B cell (primary cell): ENCODE results near the gene SMIM41. TPM values are rescaled to one million over a fixed set of nuclear protein-coding genes. Genes with fewer than 3 reads are reported as not detected.

ENCODE experiments used
- ATAC-seq: fragments of 200-7000 bp; cut with Tn5 transposase; one replicate; pipeline ENCODE4 v1.10.0; 2021; ENCODE audit warnings: low read depth, mild to moderate bottlenecking, moderate number of reproducible peaks, moderate library complexity
- CTCF ChIA-PET: fragments of 350-600 bp; sonication (Branson Sonifier 250); formaldehyde crosslinking; loops from one replicate; lab custom pipeline; 2021; ENCODE audit warnings: antibody characterized with exemption, inconsistent platforms; lab: Charles Lee
- POLR2A ChIA-PET: fragments of 350-600 bp; sonication (Branson Sonifier 250); formaldehyde crosslinking; loops from one replicate; lab custom pipeline; 2021; ENCODE audit warnings: antibody characterized with exemption; lab: Charles Lee
- DNase-seq: peaks from one replicate; pipeline ENCODE4 v3.0.0; 2013
- H2AFZ ChIP-seq: 2 replicates; pipeline ENCODE4 v1.6.1; 2012; ENCODE audit warnings: mild to moderate bottlenecking, low read depth, low read length; ENCODE audit not compliant: insufficient read depth, poor library complexity, severe bottlenecking
- H3K27ac ChIP-seq, 2 donors: 1 replicate in 1 of 2; 2 replicates in 1 of 2; pipeline ENCODE4 v1.5.1; 2012 to 2013; ENCODE audit warnings: low read length in 2 of 2, mild to moderate bottlenecking in 2 of 2, moderate library complexity in 1 of 2
- H3K27me3 ChIP-seq, 4 experiments: fragments of 200-600 bp in 1 of 4; sonication (generic) in 1 of 4; replicated peaks in 1 of 4; 1 replicate in 2 of 4; 2 replicates in 2 of 4; pipeline versions ENCODE4 v1.6.1 to v1.7.0; 2013 to 2016; ENCODE audit warnings: low read length in 3 of 4, mild to moderate bottlenecking in 2 of 4, mixed read lengths in 1 of 4, moderate library complexity in 1 of 4; ENCODE audit not compliant: insufficient read depth in 4 of 4, control insufficient read depth in 3 of 4; ENCODE audit errors: control extremely low read depth in 1 of 4
- H3K36me3 ChIP-seq, 2 experiments: replicated peaks in 1 of 2; 1 replicate in 1 of 2; 2 replicates in 1 of 2; pipeline versions ENCODE4 v1.6.1 to v1.7.1; 2013; ENCODE audit warnings: low read length in 1 of 2; ENCODE audit not compliant: insufficient read depth in 2 of 2, control insufficient read depth in 1 of 2; ENCODE audit errors: control extremely low read depth in 1 of 2, extremely low read depth in 1 of 2
- H3K4me1 ChIP-seq, 2 donors: fragments of 200-600 bp in 1 of 2; sonication (generic) in 1 of 2; 1 replicate in 1 of 2; 2 replicates in 1 of 2; pipeline versions ENCODE4 v1.5.1 to v1.6.1; 2013 to 2017; ENCODE audit warnings: low read length in 2 of 2; ENCODE audit not compliant: control insufficient read depth in 2 of 2, insufficient read depth in 2 of 2
- H3K4me2 ChIP-seq: replicated peaks from 2 replicates; pipeline ENCODE3; 2012; ENCODE audit warnings: mild to moderate bottlenecking, low read depth, low read length; ENCODE audit not compliant: poor library complexity, severe bottlenecking
- H3K4me3 ChIP-seq, 5 experiments: fragments of 200-600 bp in 1 of 5; sonication (generic) in 1 of 5; 1 replicate in 3 of 5; 2 replicates in 2 of 5; pipeline versions ENCODE4 v1.5.1 to v1.7.0; 2011 to 2016; ENCODE audit warnings: low read length in 4 of 5, mild to moderate bottlenecking in 4 of 5, low read depth in 2 of 5, control low read depth in 1 of 5, moderate library complexity in 1 of 5; ENCODE audit not compliant: insufficient read depth in 1 of 5; ENCODE audit errors: control extremely low read depth in 1 of 5, extremely low read depth in 1 of 5
- H3K79me2 ChIP-seq: fragments of 200-600 bp; sonication (generic); one replicate; pipeline ENCODE4 v1.6.0; 2016; ENCODE audit warnings: low read length; ENCODE audit not compliant: control insufficient read depth, insufficient read depth
- H3K9ac ChIP-seq: fragments of 200-600 bp; sonication (generic); 2 replicates; pipeline ENCODE4 v1.6.1; 2017; ENCODE audit warnings: mild to moderate bottlenecking, low read length, moderate library complexity
- H3K9me3 ChIP-seq, 3 donors: one replicate each; pipeline versions ENCODE4 v1.6.1 to v1.7.1; 2013; ENCODE audit warnings: low read length in 2 of 3; ENCODE audit not compliant: control insufficient read depth in 2 of 3, insufficient read depth in 1 of 3; ENCODE audit errors: control extremely low read depth in 1 of 3
- H4K20me1 ChIP-seq: 2 replicates; pipeline ENCODE4 v1.6.0; 2012; ENCODE audit warnings: mild to moderate bottlenecking, low read length; ENCODE audit not compliant: insufficient read depth, control insufficient read depth, poor library complexity, severe bottlenecking
- H3K27ac Mint-ChIP-seq: one replicate; pipeline ENCODE4 v1.8.0; 2021; ENCODE audit warnings: mixed read lengths
- H3K27me3 Mint-ChIP-seq: one replicate; pipeline ENCODE4 v1.8.0; 2021; ENCODE audit warnings: mixed read lengths
- H3K4me1 Mint-ChIP-seq: one replicate; pipeline ENCODE4 v1.8.0; 2021; ENCODE audit warnings: mixed read lengths
- H3K4me3 Mint-ChIP-seq: one replicate; pipeline ENCODE4 v1.8.0; 2021; ENCODE audit warnings: mixed read lengths
- H3K9me3 Mint-ChIP-seq: one replicate; pipeline ENCODE4 v1.8.0; 2022; ENCODE audit warnings: mixed read lengths; ENCODE audit not compliant: insufficient read depth
- CTCF ChIP-seq: fragments of 200-600 bp; IDR thresholded peaks from one replicate; pipeline ENCODE4 v1.8.0; 2022; ENCODE audit warnings: antibody characterized with exemption, mild to moderate bottlenecking
- EZH2 ChIP-seq: IDR thresholded peaks from 2 replicates; pipeline ENCODE4 v1.6.1; 2012; ENCODE audit warnings: borderline replicate concordance, low read depth, mild to moderate bottlenecking, moderate library complexity, low read length; ENCODE audit not compliant: insufficient read depth, poor library complexity, severe bottlenecking
- WGBS: methylation state at CpG from one replicate; pipeline ENCODE4 v1.1.5; 2013; ENCODE audit warnings: missing lambda C conversion rate; ENCODE audit not compliant: insufficient coverage; 5-methylcytosine and 5-hydroxymethylcytosine counted together
- intact Hi-C: fragments of 100-400 bp; cut with micrococcal nuclease; formaldehyde crosslinking; loops from one replicate; pipeline ENCODE4 v1.10.0; 2022
- polyA plus RNA-seq: library from polyadenylated mRNA; depleted of rRNA; stranded (reverse); fragments of >200 nt; gene quantifications from 2 replicates; pipeline ENCODE4 v1.2.3, GENCODE V29; 2012
- total RNA-seq, 2 donors: library from RNA; stranded (reverse); fragments of 120-200 nt in 1 of 2; gene quantifications; 1 replicate in 1 of 2; 2 replicates in 1 of 2; pipeline versions ENCODE4 v1.2.3 to v1.2.4, GENCODE V29; 2013 to 2022

SMIM41 gene
- total and polyA plus RNA-seq, 2 donors (not counting 1 experiment from before 2014, with no cell fraction given) = 0.12 TPM; not detected in 1

GRCh38 chr12:52157566-52158150 is 78.2 kb downstream of the SMIM41 start:
- 97% methylated on average over 3 of the region's 5 CpGs for WGBS
- no peak for TF ChIP-seq CTCF
- no peak for TF ChIP-seq EZH2
- Mint-ChIP-seq H3K4me1 (peaks cover 3% of the 10 kb centered on the region), H3K27ac (no peak overlapping the region), H3K27me3 (peaks cover 17% of the 10 kb centered on the region), H3K9me3 (no peaks in the 10 kb centered on the region), H3K4me3 (no peak overlapping the region)
- Histone ChIP-seq H3K9ac (no peak overlapping the region), H4K20me1 (no peaks in the 10 kb centered on the region), H3K9me3 (peaks cover 0 to 8% (median 0%) of the 10 kb centered on the region in 3 donors), H3K27me3 (peaks cover 0 to 10% (median 0%) of the 10 kb centered on the region in 4 experiments), H3K4me1 (peaks cover 0 to 12% of the 10 kb centered on the region in 2 donors), H3K79me2 (no peaks in the 10 kb centered on the region), H2AFZ (no peak overlapping the region), H3K36me3 (no peaks in the 10 kb centered on the region), H3K27ac (no peak overlapping the region), H3K4me2 (no peak overlapping the region), H3K4me3 (no peak overlapping the region)
- no peak for ATAC-seq
- intact Hi-C loops = loop anchor here (10.0 kb wide), 1 partner anchor 717 kb away; no protein-coding TSS in a partner anchor
- no peak for DNase-seq
- POLR2A ChIA-PET = no interaction called here
- CTCF ChIA-PET = interaction anchor here (0.6 to 2.0 kb wide), 3 partner anchors 33 to 822 kb away, joined by 3 to 7 read pairs (median 5); no protein-coding TSS in a partner anchor

Other genes with a start within 250 kb of the SMIM41 start
- gene FIGNL2, start 231.0 kb upstream of the SMIM41 start, total RNA-seq = 0.79 and 1.0 TPM in 2 replicates
- 0.16 and 0.26 TPM in 2 replicates for gene FIGNL2, start 231.0 kb upstream of the SMIM41 start, polyA plus RNA-seq
- not detected in 2 replicates for gene ANKRD33, start 191.6 kb upstream of the SMIM41 start, total RNA-seq
- not detected in 2 replicates for gene ANKRD33, start 191.6 kb upstream of the SMIM41 start, polyA plus RNA-seq
- gene ACVRL1, start 172.2 kb upstream of the SMIM41 start, total RNA-seq = not detected in 2 replicates
- not detected in 2 replicates for gene ACVRL1, start 172.2 kb upstream of the SMIM41 start, polyA plus RNA-seq
- gene ACVR1B, start 128.0 kb upstream of the SMIM41 start, total RNA-seq = 8.7 and 10.6 TPM in 2 replicates
- gene ACVR1B, start 128.0 kb upstream of the SMIM41 start, polyA plus RNA-seq = 3.2 and 3.4 TPM in 2 replicates
- gene TAMALIN, start 72.8 kb upstream of the SMIM41 start, total RNA-seq = 136 and 139 TPM in 2 replicates
- 151 and 448 TPM in 2 replicates for gene TAMALIN, start 72.8 kb upstream of the SMIM41 start, polyA plus RNA-seq
- 43.2 and 52.8 TPM in 2 replicates for gene NR4A1, start 28.3 kb upstream of the SMIM41 start, total RNA-seq
- gene NR4A1, start 28.3 kb upstream of the SMIM41 start, polyA plus RNA-seq = 470 and 1,095 TPM in 2 replicates
- 19.4 and 20.0 TPM in 2 replicates for gene ATG101, start 9.7 kb upstream of the SMIM41 start, total RNA-seq
- 50.3 and 98.6 TPM in 2 replicates for gene ATG101, start 9.7 kb upstream of the SMIM41 start, polyA plus RNA-seq
- gene KRT80, start 112.3 kb downstream of the SMIM41 start, total RNA-seq = not detected in 2 replicates
- not detected in 2 replicates for gene KRT80, start 112.3 kb downstream of the SMIM41 start, polyA plus RNA-seq
- gene KRT7, start 153.5 kb downstream of the SMIM41 start, total RNA-seq = not detected in 2 replicates
- not detected in 2 replicates for gene KRT7, start 153.5 kb downstream of the SMIM41 start, polyA plus RNA-seq
- gene KRT86, start 194.9 kb downstream of the SMIM41 start, total RNA-seq = not detected in 2 replicates
- not detected in 2 replicates for gene KRT86, start 194.9 kb downstream of the SMIM41 start, polyA plus RNA-seq
- gene KRT81, start 211.8 kb downstream of the SMIM41 start, total RNA-seq = not detected in 2 replicates
- gene KRT81, start 211.8 kb downstream of the SMIM41 start, polyA plus RNA-seq = not detected in 2 replicates
- not detected in 2 replicates for gene KRT83, start 241.7 kb downstream of the SMIM41 start, total RNA-seq
- gene KRT83, start 241.7 kb downstream of the SMIM41 start, polyA plus RNA-seq = not detected in 2 replicates